HG03066 (cell line): ENCODE results near the gene INTS7.

ENCODE experiments used
- ATAC-seq: cut with Tn5 transposase; IDR thresholded peaks from one replicate; pipeline ENCODE4 v1.9.1; 2021; ENCODE audit warnings: low read depth; ENCODE audit not compliant: unreplicated experiment

INTS7 gene, protein sequence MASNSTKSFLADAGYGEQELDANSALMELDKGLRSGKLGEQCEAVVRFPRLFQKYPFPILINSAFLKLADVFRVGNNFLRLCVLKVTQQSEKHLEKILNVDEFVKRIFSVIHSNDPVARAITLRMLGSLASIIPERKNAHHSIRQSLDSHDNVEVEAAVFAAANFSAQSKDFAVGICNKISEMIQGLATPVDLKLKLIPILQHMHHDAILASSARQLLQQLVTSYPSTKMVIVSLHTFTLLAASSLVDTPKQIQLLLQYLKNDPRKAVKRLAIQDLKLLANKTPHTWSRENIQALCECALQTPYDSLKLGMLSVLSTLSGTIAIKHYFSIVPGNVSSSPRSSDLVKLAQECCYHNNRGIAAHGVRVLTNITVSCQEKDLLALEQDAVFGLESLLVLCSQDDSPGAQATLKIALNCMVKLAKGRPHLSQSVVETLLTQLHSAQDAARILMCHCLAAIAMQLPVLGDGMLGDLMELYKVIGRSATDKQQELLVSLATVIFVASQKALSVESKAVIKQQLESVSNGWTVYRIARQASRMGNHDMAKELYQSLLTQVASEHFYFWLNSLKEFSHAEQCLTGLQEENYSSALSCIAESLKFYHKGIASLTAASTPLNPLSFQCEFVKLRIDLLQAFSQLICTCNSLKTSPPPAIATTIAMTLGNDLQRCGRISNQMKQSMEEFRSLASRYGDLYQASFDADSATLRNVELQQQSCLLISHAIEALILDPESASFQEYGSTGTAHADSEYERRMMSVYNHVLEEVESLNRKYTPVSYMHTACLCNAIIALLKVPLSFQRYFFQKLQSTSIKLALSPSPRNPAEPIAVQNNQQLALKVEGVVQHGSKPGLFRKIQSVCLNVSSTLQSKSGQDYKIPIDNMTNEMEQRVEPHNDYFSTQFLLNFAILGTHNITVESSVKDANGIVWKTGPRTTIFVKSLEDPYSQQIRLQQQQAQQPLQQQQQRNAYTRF

DNA sequence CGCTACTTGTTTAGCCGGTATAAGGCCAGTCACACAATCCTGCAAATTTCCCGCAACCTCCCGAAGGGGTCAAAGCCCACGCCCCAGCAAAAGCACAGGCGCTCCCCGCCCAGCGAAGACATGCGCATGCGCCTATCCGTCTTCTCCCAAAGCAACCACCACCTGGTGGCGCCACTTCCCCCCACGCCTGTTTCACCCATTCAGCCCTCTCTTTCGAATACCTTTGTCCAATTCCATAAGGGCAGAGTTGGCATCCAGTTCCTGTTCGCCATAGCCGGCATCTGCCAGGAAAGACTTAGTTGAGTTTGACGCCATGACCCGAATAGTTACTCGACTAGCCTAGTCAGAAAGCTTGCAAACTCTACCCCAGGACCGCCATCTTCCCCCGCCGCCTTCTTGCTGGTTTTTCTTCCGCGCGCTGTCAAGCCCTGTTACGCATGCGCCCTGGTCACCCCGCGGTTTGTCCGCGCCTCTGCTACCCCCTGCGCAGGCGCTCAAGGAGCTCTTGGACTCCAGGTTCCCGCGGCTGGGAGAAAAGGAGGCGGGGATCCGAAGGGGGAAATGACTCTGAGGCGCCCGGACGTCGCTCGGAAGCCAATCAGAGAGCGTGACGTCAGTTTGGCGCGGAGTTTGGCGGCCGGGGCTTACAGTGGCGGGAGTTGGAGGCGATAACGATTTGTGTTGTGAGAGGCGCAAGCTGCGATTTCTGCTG lies at the start of gene INTS7, which contains the start of gene DTL:
Gene INTS7, minus strand, starts transcription at position 435 of the 712 bp plus-strand sequence. Its CDS starts 120 bp downstream, at position 315.
Gene DTL, plus strand, starts transcription at position 626 of the 712 bp plus-strand sequence. CDS start 143 bp downstream, outside the sequence.
- peak; percentile 70 for ATAC-seq

DNA sequence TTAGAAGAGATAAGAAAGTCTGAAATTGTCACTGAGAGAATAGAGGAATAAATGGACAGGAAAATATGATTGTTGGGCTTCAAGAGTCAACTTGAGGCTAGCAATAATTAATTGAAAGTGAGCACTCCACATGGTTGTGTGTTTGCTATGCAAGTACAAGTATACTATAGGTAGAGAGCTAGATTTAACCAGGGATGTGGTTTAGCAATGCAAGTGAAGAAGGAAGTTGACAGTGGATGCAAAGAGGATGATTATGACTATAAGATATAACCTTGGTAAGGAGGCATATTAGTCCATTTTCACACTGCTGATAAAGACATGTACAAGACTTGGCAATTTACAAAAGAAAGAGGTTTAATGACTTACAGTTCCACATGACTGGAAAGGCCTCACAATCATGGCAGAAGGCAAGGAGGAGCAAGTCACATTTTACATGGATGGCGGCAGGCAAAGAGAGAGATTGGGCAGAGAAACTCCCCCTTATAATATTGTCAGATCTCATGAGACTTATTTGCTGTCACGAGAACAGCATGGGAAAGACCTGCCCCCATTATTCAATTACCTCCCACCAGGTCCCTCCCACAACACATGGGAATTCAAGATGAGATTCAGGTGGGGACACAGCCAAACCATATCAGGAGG lies 47.5 kb upstream of the INTS7 start:
- no peak for ATAC-seq

DNA sequence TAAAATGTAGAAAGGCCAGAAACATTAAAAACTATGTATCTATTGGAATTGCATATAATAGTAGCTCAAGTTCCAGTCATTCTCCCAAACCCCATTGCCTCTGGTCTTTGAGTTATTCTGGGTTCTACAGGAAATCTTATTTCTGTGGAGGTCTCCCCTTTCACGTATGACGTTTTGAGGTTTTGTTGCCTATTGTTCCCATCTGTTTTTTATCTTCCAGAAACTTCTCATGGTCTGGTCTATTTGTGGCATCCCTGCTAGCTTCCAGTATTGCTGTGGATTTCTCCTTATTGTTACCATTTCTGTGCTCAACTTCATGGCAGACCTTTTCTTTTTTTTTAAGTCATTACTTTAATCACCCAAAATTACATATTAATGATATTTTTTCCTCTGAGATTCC lies 43.5 kb upstream of the INTS7 start:
- ATAC-seq = no peak

DNA sequence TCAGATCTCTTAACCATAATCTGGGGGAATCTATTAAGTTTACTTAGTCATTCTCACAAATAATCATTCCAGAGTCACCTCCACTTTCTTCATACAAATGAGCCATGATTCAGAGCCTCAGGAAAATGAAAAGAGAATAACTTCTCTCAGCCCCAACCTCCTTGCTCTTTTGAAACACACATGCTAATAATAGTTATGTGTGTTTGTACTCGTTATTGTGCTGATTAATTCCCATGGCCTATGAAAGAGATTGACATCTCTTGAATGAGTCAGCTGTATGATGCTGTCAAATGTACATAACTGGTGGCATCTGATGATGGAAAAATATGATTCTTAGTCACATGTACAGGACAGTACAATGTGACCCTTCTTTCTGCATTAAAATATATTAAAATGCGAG lies 41.7 kb upstream of the INTS7 start:
- ATAC-seq = no peak

DNA sequence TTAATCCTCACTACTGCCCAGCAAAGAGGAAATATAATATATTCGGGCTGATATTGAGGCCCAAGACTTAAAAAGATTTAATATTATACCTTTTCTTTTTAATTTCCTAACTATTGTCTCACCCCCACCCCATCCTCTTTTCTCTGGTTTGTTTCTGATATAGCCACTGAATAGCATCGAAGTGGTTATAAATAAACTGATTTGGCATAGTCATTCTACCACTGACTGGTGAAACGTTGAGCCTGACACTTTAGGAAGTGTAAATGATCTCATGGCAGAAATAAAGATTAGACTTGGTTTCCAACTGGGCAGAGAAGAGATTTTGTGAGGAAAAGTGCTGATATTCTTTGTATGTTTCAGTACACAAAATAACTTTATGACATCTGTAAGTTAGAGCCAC lies 39.5 kb upstream of the INTS7 start:
- ATAC-seq = no peak

DNA sequence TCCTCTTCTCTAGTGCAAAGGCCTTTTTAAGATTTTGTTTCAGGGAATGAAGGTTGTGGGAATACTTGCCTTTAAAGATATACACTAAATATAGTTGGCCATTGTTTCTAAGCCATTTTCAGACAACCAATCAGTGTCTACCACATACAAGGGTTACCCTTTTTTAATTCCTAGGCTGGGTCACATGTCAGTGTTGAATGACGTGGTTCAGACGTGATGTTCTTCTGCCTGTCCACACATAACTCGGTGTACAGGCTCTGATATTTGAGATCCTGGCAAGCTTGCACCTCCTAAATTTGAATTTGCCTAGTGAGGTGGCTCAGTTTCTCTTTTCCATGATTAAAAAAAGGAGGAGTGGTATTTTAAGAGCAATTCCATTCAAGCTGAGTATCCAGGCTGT lies 39.0 kb upstream of the INTS7 start:
- no peak for ATAC-seq

DNA sequence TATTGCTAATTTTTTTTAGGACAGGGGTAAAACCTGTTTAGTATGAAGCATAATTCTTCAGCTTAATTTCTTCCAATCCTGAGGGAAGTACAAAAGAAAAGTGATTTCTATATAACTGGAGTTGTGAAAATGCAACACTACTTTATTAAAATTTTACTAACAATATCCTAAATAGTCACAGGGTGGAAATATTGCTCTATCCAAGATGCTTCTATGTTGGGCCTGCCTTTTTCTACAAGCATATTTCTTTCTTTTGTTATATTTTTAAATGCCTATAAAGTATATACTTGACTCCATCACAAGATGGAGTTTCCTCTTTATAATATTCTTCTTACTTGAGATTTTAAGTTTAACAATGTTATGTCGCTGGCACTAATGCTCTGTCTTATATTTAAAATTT lies 38.1 kb upstream of the INTS7 start:
- ATAC-seq = no peak

DNA sequence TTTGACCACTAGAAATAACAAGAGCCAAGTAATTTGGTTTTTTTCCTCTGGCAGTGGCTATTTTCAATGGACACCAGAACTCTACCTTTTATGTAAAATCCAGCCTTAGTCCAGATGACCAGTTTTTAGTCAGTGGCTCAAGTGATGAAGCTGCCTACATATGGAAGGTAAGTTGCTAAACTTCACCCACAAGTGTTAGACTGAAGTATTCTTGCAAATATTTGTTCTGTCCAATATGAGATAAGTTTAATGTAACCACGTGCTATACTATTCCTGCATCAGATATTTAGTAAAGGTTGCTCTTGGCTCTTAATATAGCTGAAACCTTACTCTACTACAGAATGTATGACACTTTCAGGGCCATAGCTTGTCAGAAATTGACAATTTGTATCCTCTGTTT lies 36.7 kb upstream of the INTS7 start:
- ATAC-seq = no peak

DNA sequence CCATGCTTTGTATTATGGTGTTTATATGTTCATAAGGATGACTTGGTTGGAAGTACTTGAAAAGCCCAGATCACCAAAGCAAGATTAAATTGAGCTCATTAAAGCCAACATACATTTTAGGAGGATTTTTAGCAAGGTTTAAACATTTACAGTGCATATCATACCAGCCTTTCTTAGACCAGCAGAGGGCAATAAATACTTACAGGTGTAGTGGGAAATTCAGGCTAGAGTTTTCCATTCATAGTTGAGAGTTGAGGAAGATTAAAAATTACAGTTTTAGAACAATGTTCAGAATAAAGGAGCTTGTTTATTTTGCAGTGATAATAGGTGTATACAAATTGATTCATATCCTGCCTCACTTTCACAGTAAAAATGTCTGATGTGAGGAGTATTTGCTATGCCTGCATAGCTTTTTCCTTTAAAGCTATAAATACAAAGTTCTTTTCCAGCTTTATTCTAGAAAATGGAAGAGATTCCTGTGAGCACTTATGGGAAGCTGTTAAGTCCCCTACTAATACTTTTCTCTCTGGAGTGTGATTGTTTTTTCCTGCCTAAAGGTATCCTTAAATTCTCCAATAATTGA lies 35.5 kb upstream of the INTS7 start:
- ATAC-seq = no peak

DNA sequence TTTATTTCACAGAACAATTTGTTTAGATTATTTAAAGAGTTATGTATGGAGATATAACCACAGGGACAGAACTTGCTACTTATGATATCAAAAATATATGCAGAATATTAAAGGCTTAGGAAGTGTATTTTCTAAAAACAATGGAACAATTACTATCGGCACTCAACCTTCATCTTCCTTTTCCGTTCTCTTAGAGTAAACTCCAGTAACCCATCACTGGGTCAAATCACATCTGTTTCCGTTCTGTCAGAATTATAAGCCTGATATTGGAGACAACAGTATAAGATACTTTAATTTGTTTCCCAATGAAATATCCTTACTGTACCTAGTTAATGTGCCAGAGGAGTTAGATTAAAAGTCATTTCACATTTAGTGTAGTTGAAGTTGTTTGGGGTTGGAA lies 32.4 kb upstream of the INTS7 start:
- ATAC-seq = no peak

DNA sequence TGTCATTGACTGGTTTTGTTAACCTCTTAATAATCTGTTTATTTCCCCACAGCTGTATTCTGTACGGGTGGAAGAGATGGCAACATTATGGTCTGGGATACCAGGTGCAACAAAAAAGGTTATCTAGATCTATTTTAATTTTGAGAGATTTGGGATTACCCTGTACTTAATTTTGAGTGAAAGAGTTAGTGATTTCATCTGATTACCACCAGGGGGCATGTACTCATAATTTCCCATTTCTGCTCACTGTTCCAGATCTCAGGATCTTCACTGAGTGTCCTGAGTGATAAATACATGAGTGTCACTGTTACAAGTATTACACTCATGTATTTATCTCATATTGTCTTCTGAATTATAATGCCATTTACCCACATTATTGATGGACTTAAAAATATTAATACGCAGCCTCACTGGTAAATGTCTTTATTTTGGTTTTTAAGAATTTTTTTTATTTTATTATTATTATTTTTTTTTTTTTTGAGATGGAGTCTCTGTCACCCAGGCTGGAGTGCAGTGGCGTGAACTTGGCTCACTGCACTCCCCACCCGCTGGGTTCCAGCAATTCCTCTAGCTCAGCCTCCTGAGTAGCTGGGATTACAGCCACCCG lies 27.6 kb upstream of the INTS7 start:
- ATAC-seq = no peak

DNA sequence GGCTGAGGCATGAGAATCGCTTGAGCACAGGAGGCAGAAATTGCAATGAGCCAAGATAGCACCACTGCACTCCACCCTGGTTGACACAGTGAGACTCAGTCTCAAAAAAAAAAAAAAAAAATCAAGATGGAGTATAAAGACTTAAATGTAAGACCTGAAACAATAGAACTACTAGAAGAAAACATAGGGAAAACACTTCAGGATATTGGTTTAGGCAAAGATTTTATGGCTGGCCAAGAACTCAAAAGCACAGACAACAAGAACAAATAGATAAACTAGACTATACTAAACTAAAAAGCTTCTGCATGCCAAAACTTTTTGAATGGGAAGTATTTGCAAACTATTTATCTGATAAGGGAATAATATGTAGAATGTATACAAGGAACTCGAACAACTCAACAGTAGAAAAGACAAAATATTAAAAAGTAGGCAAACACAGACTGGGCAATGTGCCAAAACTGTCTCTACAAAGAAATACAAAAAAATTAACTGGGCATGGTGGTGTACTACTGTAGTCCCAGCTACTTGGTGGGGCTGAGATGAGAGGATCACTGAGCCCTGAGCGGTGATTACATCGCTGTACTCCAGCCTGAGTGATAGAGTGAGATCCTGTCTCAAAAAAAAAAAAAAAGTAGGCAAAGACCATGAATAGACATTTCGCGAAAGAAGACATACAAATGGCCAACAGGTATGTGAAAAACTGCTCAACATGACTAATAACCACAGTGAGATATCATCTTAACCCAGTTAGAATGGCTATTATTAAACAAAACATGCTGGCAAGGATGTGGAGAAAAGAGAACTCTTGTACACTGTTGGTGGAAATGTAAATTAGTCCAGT lies 25.5 kb upstream of the INTS7 start:
- no peak for ATAC-seq

DNA sequence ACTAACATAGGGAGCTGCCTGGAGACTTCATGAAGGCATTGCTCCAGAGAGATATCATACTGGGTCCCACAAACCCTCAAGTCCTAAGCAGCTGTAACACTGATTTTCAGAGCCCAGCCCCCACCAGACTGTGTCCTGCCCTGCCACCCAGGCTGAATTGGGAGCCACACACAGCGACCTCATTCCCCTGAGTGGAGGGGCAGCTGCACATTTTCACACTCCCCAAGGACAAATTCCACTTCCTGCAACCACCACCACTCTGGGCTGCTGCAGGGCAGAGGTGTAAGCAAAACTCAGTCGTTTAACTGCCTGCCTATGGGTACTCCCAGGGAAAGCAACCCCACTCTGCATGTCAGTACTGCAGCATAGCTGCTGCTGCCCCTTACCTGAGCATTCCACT lies 20.0 kb upstream of the INTS7 start:
- ATAC-seq = no peak

DNA sequence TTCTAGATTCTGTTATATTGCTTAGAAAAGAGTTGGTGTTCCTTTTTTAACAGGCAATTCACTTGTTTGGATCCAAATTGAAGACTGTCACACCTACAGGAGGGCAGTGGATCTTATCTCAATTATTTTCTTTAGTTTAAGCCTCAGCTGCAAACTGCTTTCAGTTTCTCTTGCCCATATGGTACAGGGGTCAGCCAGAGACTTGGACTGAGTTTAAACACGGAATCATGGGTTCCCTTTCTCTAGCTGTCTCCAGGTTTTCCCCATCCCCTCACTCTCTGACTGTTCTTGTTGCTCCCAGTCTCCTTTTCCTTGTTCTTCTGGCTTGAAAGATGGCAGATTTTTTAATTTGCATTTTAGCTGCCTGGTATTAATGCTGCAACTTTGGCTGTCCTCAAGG lies 18.6 kb upstream of the INTS7 start:
- ATAC-seq = no peak

DNA sequence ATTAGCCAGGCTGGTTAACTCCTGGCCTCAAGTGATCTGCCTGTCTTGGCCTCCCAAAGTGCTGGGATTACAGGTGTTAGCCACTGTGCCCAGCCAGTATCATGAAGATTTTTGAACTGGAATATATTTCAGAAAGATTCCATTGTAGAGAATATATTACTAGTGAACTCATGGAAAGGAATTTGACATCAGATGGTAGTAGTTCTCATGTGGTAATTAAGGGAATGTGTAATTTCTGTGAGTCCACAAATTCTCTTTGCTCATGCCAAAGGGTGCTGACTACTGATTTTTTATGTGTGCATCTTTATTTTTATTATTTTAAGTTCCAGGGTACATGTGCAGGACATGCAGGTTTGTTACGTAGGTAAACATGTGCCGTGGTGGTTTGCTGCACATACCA lies 10.6 kb upstream of the INTS7 start:
- ATAC-seq = no peak

DNA sequence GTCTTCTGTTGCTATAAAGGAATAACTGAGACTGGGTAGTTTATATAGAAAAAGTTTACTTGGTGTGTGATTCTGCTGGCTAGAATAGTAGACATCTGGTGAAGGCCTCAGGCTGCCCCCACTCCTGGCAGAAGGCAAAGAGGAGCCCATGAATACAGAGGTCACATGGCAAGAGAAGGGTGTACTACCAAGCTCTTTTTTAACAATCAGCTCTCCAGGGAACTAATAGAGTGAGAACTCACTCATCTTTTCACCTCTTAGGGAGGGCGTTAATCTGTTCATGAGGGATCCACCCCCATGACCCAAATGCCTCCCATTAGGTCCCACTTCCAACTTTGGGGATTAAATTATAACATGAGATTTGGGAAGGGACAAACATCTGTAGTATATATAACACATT lies 9.5 kb upstream of the INTS7 start:
- ATAC-seq = no peak

DNA sequence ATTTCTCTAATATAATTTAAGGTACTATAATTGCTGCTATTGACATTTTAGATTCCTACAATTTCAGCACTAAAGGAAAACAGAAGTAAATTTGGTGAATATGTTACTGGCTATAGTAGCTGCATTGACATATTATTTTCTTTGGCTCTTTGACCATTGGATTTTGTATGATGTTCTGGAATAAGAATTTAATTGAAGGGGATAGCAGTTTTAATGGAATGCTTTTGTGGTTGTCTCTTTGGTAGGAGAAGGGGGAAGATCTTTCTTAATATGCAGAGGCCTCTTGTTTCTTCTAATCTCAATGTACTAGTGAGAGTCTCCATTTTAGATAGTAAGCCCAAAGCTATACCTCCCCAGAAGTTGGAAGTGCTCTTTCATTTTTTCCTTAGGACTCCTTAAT lies 7.1 kb upstream of the INTS7 start:
- ATAC-seq = no peak

DNA sequence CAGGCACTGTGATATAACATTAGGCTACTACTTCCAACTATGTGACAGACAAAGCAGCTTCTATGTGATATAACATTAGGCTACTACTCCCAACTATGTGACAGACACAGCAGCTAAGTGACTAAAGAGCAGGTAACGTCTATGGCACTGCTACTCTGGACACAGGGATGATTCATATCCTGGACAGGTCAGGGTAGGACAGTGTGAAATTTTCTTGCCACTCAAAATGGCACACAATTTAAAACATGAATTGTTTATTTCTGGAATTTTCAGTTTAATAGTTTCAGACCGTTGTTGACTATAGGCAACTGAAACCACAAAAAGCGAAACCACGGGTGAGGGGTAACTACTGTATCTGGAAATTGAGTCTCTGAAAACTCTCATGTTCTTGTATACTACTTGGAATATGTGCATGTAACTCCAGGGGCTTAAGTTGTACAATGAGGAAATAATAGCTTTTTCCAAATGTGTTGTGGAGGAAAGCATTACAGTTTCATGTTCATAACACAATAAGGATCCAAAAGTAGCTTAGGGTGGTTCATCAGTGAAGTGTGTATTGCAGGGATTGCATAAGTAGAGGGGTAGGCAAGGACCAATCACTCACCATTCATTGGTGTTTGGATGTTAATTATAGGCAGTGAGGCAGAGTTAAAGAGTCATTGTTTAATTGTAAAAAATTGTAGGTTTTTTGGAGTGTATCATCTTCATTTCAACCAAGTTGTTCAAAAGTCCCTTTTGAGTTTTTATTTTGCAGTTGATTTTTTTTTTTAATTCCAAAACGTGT lies 5.5 kb upstream of the INTS7 start:
- no peak for ATAC-seq
